ENCODE measurements around the gene COL15A1.
"Not testable (repeated sequence)": the region's sequence is repeated elsewhere in the genome, so short reads cannot be mapped to it uniquely, and the experiment has no call there.

COL15A1 gene

GRCh38 chr9:98943682-98944056, at the start of gene COL15A1:
COL15A1 (plus strand) TSS chr9:98943907; CDS start chr9:98944062, 155 bp downstream.
- no peak within 1 kb of the TSS for H3K27ac Mint-ChIP-seq
- peak within 1 kb of the TSS; percentile 63 for H3K4me3 Mint-ChIP-seq
- H3K27me3 Mint-ChIP-seq = peaks cover 40% of the 10 kb centered on the region

GRCh38 chr9:98894171-98894570, 49.5 kb upstream of the COL15A1 start:
- no peak overlapping the region for H3K27ac Mint-ChIP-seq
- H3K27me3 Mint-ChIP-seq = peaks cover 7% of the 10 kb centered on the region
- peaks cover 3% of the 10 kb centered on the region for H3K4me1 Mint-ChIP-seq (ENCODE audit: low read depth)
- no peak overlapping the region for H3K4me3 Mint-ChIP-seq
- H3K9me3 Mint-ChIP-seq (ENCODE audit: low read depth) = no peaks in the 10 kb centered on the region
- H3K36me3 Mint-ChIP-seq = no peaks in the 10 kb centered on the region

More at GRCh38 chr9:98943682-98944056, at the start of gene COL15A1:
- Mint-ChIP-seq H3K4me1 (ENCODE audit: low read depth) (peaks cover 10% of the 10 kb centered on the region), H3K36me3 (no peaks in the 10 kb centered on the region), H3K9me3 (ENCODE audit: low read depth) (no peaks in the 10 kb centered on the region)

DNA sequence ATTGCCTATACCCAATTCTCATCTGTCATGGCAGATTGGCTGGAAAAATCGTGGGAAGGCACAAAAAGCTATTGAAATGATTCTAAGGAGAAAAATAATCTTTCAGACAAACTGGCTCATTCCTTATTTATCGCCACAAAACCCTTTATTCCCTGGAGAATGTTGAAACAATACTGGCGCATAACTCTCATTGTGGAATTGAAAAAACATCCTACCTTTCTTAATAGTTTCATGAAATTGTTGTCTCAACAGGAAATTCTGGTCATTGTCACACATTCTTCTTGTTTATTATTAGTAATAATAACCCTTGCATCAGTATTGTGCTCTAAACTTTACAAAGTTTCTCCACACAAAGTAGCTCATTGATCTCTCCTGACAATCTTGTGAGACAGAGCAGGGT, 48.9 kb upstream of the COL15A1 start:
- Mint-ChIP-seq H3K27ac (no peak overlapping the region), H3K4me3 (no peak overlapping the region), H3K9me3 (ENCODE audit: low read depth) (no peaks in the 10 kb centered on the region), H3K36me3 (no peaks in the 10 kb centered on the region), H3K4me1 (ENCODE audit: low read depth) (peaks cover 6% of the 10 kb centered on the region), H3K27me3 (peaks cover 7% of the 10 kb centered on the region)

- Mint-ChIP-seq H3K4me1 (ENCODE audit: low read depth) (peaks cover 7% of the 10 kb centered on the region), H3K27me3 (peaks cover 7% of the 10 kb centered on the region), H3K36me3 (no peaks in the 10 kb centered on the region), H3K4me3 (no peak overlapping the region), H3K9me3 (ENCODE audit: low read depth) (no peaks in the 10 kb centered on the region), H3K27ac (no peak overlapping the region)
Observed at GRCh38 chr9:98896632-98897031, 47.1 kb upstream of the COL15A1 start.

DNA sequence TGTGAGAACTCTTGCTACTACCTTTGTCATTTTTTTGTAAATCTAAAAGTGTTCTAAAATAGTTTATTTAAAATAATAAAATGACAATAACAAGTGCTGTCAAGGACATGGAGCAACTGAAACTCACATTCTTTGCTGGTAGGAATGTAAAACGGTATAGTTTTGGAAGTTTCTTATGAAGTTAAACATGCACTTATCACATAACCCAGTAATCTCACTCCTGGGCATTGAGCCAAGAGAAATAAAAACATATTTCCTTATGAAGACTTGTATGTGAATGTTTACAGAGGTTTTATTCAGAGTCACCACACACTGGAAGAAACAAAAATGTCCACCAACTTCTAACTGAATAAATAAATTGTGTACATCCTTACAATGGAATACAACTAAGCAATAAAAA, 46.0 kb upstream of the COL15A1 start:
- Mint-ChIP-seq H3K27me3 (peaks cover 7% of the 10 kb centered on the region), H3K27ac (no peak overlapping the region), H3K4me1 (ENCODE audit: low read depth) (peaks cover 7% of the 10 kb centered on the region), H3K4me3 (no peak overlapping the region), H3K9me3 (ENCODE audit: low read depth) (no peaks in the 10 kb centered on the region), H3K36me3 (no peaks in the 10 kb centered on the region)

GRCh38 chr9:98899408-98900056, 44.2 kb upstream of the COL15A1 start:
- peaks cover 7% of the 10 kb centered on the region for H3K27me3 Mint-ChIP-seq

DNA sequence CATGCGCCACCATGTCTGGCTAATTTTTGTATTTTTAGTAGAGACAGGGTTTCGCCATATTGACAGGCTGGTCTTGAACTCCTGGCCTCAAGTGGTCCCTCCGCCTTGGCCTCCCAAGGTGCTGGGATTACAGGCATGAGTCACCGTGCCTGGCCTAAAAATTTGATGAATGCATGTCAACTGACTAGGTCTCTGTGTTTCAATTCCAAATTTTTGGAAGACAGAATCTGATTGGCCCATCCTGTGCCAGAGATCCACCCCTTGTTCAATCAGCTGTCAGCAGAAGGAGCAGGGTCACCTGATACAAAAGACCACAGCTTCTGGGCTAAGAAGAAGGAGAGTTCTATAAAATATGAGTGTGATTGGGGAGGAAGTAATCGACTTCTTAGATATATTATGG, 43.5 kb upstream of the COL15A1 start:
- no peaks in the 10 kb centered on the region for H3K36me3 Mint-ChIP-seq
- H3K4me3 Mint-ChIP-seq = no peak overlapping the region
- peaks cover 7% of the 10 kb centered on the region for H3K27me3 Mint-ChIP-seq
- no peaks in the 10 kb centered on the region for H3K9me3 Mint-ChIP-seq (ENCODE audit: low read depth)
- H3K27ac Mint-ChIP-seq = peak overlapping the region; percentile 9
- peaks cover 7% of the 10 kb centered on the region for H3K4me1 Mint-ChIP-seq (ENCODE audit: low read depth)

More at GRCh38 chr9:98899408-98900056, 44.2 kb upstream of the COL15A1 start:
- H3K4me3 Mint-ChIP-seq = no peak overlapping the region
- no peaks in the 10 kb centered on the region for H3K36me3 Mint-ChIP-seq
- no peaks in the 10 kb centered on the region for H3K9me3 Mint-ChIP-seq (ENCODE audit: low read depth)
- H3K27ac Mint-ChIP-seq = no peak overlapping the region
- H3K4me1 Mint-ChIP-seq (ENCODE audit: low read depth) = peaks cover 7% of the 10 kb centered on the region

DNA sequence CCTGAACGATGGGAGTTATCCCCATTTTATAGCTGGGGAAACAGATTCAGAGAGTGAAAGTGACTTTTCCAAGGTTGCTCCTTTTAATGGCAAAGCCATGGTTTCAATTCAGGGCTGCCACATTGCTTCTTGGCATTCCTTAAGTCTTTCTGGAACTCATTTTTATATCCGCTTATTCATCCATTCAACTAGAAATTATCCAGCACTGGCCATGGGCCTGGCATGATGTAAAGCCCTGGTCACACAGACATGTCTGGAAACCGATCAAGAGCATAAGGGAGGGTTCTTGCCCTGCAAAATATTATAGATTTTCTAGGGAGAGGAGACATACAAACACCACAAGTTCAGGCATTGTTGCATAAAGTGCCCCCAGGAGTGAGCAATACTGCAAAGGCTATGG, 43.0 kb upstream of the COL15A1 start:
- Mint-ChIP-seq H3K36me3 (no peaks in the 10 kb centered on the region), H3K4me1 (ENCODE audit: low read depth) (peaks cover 7% of the 10 kb centered on the region), H3K27me3 (peaks cover 5% of the 10 kb centered on the region), H3K4me3 (no peak overlapping the region), H3K27ac (no peak overlapping the region), H3K9me3 (ENCODE audit: low read depth) (no peaks in the 10 kb centered on the region)

- H3K27me3 Mint-ChIP-seq; H3K27ac Mint-ChIP-seq; H3K4me3 Mint-ChIP-seq; H3K4me1 Mint-ChIP-seq (ENCODE audit: low read depth); H3K36me3 Mint-ChIP-seq; H3K9me3 Mint-ChIP-seq (ENCODE audit: low read depth): not testable (repeated sequence)
Observed at GRCh38 chr9:98901843-98902242, 41.9 kb upstream of the COL15A1 start.

DNA sequence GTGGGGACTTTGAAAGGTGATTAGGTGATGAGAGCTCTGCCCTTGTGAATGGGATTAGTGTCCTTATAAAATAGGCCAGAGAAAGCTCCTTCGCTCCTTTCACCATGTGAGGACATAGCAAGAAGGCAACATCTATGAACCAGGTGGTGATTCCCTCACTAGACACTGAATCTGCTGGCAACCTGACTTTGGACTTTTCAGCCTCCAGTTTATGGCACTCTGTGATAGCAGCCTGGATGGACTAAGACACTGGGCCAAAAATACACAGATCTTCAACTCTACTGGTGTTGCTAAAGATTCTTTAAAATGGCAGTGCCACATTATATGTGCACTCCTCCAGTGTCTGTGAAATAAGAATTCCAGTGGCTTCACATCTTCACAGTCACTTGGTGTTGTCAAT, 41.2 kb upstream of the COL15A1 start:
- H3K4me3 Mint-ChIP-seq = no peak overlapping the region
- peaks cover 3% of the 10 kb centered on the region for H3K27me3 Mint-ChIP-seq
- H3K36me3 Mint-ChIP-seq = no peaks in the 10 kb centered on the region
- H3K27ac Mint-ChIP-seq = no peak overlapping the region
- peaks cover 7% of the 10 kb centered on the region for H3K4me1 Mint-ChIP-seq (ENCODE audit: low read depth)
- no peaks in the 10 kb centered on the region for H3K9me3 Mint-ChIP-seq (ENCODE audit: low read depth)

GRCh38 chr9:98902925-98903324, 40.8 kb upstream of the COL15A1 start:
- no peak overlapping the region for H3K27ac Mint-ChIP-seq
- H3K9me3 Mint-ChIP-seq (ENCODE audit: low read depth) = no peaks in the 10 kb centered on the region
- peaks cover 7% of the 10 kb centered on the region for H3K4me1 Mint-ChIP-seq (ENCODE audit: low read depth)
- no peak overlapping the region for H3K4me3 Mint-ChIP-seq
- no peaks in the 10 kb centered on the region for H3K36me3 Mint-ChIP-seq
- H3K27me3 Mint-ChIP-seq = peaks cover 2% of the 10 kb centered on the region

DNA sequence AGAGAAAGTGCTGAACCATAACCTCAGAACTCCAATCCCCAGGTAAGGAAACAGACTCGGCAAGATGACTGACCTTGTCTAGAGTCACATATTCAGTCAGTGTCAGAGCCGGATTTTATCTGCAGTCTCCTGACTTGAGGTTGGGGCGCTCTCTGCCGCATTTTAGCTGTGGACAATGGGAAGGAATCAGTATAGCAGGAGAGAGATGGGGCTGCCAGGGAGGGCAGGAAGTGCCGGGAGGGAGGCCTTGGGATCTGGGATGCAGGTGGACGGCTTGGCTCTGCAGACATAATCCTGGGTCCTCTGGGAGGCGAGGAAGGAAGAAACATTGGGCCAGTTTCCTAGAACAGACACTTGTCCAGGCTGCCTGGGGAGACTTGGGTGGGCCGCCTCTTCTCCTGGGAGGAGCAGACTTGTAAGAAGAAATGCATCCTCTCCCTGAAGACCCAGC, 39.7 kb upstream of the COL15A1 start:
- Mint-ChIP-seq H3K9me3 (ENCODE audit: low read depth) (no peaks in the 10 kb centered on the region), H3K4me3 (no peak overlapping the region), H3K4me1 (ENCODE audit: low read depth) (peaks cover 5% of the 10 kb centered on the region), H3K36me3 (no peaks in the 10 kb centered on the region), H3K27me3 (no peaks in the 10 kb centered on the region), H3K27ac (no peak overlapping the region)

DNA sequence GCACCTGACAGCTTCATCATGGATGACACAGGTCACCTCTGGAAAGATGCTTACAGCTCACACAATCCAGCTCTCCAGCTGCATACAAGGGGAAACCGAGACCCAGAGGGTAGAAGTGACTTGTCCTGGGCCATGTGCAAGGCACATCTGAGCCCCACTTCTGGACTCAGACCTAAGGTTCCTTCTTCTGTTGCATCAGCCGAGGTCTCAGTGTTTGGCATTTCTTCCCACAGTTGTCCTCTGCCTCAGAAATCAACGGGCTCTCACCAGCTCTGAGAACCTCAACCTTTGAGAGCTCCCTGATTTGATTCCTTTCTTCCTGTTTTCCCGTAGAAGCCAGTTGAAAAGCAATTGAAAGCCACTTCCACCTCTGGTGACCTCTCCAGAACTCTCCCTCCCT, 38.7 kb upstream of the COL15A1 start:
- H3K27ac Mint-ChIP-seq = no peak overlapping the region
- no peaks in the 10 kb centered on the region for H3K9me3 Mint-ChIP-seq (ENCODE audit: low read depth)
- H3K27me3 Mint-ChIP-seq = no peaks in the 10 kb centered on the region
- no peaks in the 10 kb centered on the region for H3K36me3 Mint-ChIP-seq
- no peaks in the 10 kb centered on the region for H3K4me1 Mint-ChIP-seq (ENCODE audit: low read depth)
- H3K4me3 Mint-ChIP-seq = no peak overlapping the region

DNA sequence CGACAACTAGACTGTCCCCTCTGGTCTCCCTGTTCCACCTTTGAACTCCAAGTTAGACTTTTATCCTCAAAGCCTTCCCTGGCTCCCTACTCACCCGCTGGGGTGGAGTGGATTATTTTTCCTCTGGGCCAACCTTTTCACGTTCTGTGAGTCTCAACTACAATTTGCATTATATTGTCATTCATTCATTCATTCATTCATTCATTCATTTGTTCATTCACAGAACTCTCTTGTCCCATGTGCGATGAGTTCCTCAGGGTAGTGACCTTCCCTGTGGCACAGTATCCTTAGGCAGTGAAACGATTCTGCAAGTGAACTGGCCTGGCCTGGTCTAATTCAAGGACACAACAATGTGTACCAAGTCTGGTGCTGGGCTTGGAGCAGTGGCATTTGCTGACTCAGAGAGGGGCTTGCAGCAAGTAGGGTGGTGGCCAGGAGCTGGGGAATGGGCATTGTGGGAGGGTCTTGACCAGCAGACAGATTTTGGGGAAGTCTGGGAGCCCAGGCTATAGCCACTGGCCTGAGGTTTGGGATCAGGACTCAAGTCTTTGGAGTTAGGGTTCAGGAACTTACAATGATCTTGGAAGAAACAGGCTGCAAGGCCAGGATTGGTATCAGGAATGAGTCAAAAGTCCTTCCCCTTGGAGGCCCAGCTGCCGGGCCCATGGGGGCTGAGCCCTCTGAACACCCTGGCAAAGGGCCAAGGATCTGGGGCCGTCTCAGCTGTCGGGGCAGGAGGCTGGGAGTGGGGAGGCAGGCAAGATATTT, 37.2 kb upstream of the COL15A1 start:
- Mint-ChIP-seq H3K4me1 (ENCODE audit: low read depth) (no peaks in the 10 kb centered on the region), H3K27me3 (no peaks in the 10 kb centered on the region), H3K27ac (no peak overlapping the region), H3K36me3 (no peaks in the 10 kb centered on the region), H3K4me3 (no peak overlapping the region), H3K9me3 (ENCODE audit: low read depth) (no peaks in the 10 kb centered on the region)

DNA sequence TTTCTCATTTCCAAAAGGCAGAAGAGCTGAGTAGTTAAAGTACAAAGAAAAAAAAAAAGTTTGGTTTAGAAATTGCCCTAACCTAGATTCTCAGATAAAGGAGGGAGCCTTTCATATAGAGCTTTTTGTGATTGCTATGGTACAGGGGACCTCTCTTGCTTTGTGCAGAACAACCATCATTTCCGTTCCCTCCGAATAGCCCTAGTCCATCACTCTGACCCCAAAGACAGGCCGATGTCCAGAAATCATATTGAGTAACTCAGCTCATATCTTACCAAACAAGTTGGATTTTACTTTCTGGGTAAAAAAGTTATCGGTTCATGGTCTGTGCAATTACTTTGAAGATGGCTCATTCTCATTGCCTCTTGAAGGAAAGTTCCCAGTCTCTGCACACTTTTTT, 36.7 kb upstream of the COL15A1 start:
- Mint-ChIP-seq H3K9me3 (ENCODE audit: low read depth) (no peaks in the 10 kb centered on the region), H3K4me1 (ENCODE audit: low read depth) (no peaks in the 10 kb centered on the region), H3K36me3 (no peaks in the 10 kb centered on the region), H3K27me3 (no peaks in the 10 kb centered on the region), H3K4me3 (no peak overlapping the region), H3K27ac (no peak overlapping the region)

Data from activated naive CD8-positive, alpha-beta T cell (primary cell).